HepG2 (cell line): ENCODE measurements around the gene PLEKHM2. TPM values are rescaled to one million over a fixed set of nuclear protein-coding genes. Genes with fewer than 3 reads are reported as not detected.

Experiments used
- ATAC-seq: fragments of 200-7000 bp; cut with Tn5 transposase; 3 replicates; pipeline ENCODE4 v1.9.1; 2020; ENCODE audit warnings: mild to moderate bottlenecking, moderate library complexity
- BruUV-seq: library from RNA; stranded (reverse); fragments of 400-500 nt; replicated peaks from 2 replicates; lab custom pipeline; 2021; lab: Mats Ljungman, UMichigan
- CTCF ChIA-PET: fragments of 300-600 bp; formaldehyde crosslinking; extraction: SDS; loops from one replicate; lab custom pipeline; 2021; ENCODE audit warnings: low total read pairs, inconsistent platforms, low intra/inter-chr PET ratio; lab: Yijun Ruan, JAX
- POLR2A ChIA-PET: fragments of 350-600 bp; sonication (Branson Sonifier 250); formaldehyde crosslinking; loops from one replicate; lab custom pipeline; 2020; ENCODE audit warnings: antibody characterized with exemption, inconsistent platforms; lab: Yijun Ruan, JAX
- DNase-seq: peaks from one replicate; pipeline ENCODE4 v3.0.0-alpha.2; 2015; ENCODE audit warnings: low spot score
- FAIRE-seq: peaks from 3 replicates; lab custom pipeline; 2011; peaks lifted over from hg19 to GRCh38; lab: Jason Lieb, UNC
- H2AFZ ChIP-seq: one replicate; pipeline ENCODE4 v1.6.1; 2011; ENCODE audit warnings: low read length, inconsistent platforms
- H3K27ac ChIP-seq: fragments of 300-600 bp; 3 replicates; pipeline ENCODE4 v1.8.0; 2011; ENCODE audit warnings: mixed run types, mild to moderate bottlenecking, mixed read lengths, low read length, inconsistent platforms; ENCODE audit not compliant: insufficient read depth; ENCODE audit errors: extremely low read length
- H3K27me3 ChIP-seq, 2 experiments: fragments of 200-600 bp in 1 of 2; 2 replicates in 1 of 2; 3 replicates in 1 of 2; pipeline versions ENCODE4 v1.6.0 to v1.8.0; 2011; ENCODE audit warnings: low read length in 2 of 2, mild to moderate bottlenecking in 2 of 2, moderate library complexity in 2 of 2, inconsistent platforms in 1 of 2; ENCODE audit not compliant: insufficient read depth in 2 of 2, control insufficient read depth in 1 of 2
- H3K36me3 ChIP-seq, 2 experiments: fragments of 200-600 bp in 1 of 2; replicated peaks in 1 of 2; 2 replicates in 1 of 2; 3 replicates in 1 of 2; pipeline versions ENCODE4 v1.5.1 to v1.8.0; 2011; ENCODE audit warnings: low read length in 2 of 2, inconsistent platforms in 1 of 2; ENCODE audit not compliant: insufficient read depth in 2 of 2, control insufficient read depth in 1 of 2
- H3K4me1 ChIP-seq: 2 replicates; pipeline ENCODE4 v1.5.1; 2012; ENCODE audit warnings: low read length, inconsistent platforms; ENCODE audit not compliant: insufficient read depth
- H3K4me2 ChIP-seq: 2 replicates; pipeline ENCODE4 v1.6.0; 2011; ENCODE audit warnings: low read depth, low read length, inconsistent platforms
- H3K4me3 ChIP-seq, 3 experiments: fragments of 200-600 bp in 1 of 3; sonication (generic), shearing (Covaris generic) in 1 of 3; replicated peaks in 1 of 3; 2 replicates each; pipeline ENCODE4 v1.5.1; 2011 to 2016; ENCODE audit warnings: low read length in 3 of 3, inconsistent platforms in 2 of 3, low read depth in 2 of 3, mild to moderate bottlenecking in 2 of 3, control low read depth in 1 of 3, mixed read lengths in 1 of 3; ENCODE audit not compliant: insufficient read depth in 1 of 3
- H3K79me2 ChIP-seq: one replicate; pipeline ENCODE4 v1.6.1; 2011; ENCODE audit warnings: low read length, inconsistent platforms; ENCODE audit not compliant: insufficient read depth
- H3K9ac ChIP-seq: 2 replicates; pipeline ENCODE4 v1.6.0; 2011; ENCODE audit warnings: mild to moderate bottlenecking, low read depth, low read length, inconsistent platforms; ENCODE audit not compliant: insufficient read depth
- H3K9me3 ChIP-seq: 2 replicates; pipeline ENCODE4 v1.5.1; 2012; ENCODE audit warnings: mild to moderate bottlenecking, low read length
- H4K20me1 ChIP-seq: 2 replicates; pipeline ENCODE4 v1.6.0; 2011; ENCODE audit warnings: inconsistent platforms, mild to moderate bottlenecking, low read length, moderate library complexity; ENCODE audit not compliant: insufficient read depth
- ARNTL ChIP-seq: sonication (generic); formaldehyde crosslinking; IDR thresholded peaks from 2 replicates; pipeline ENCODE4 v1.4.0; 2020; ENCODE audit warnings: mild to moderate bottlenecking, missing genetic modification reagents
- GLI4 ChIP-seq: sonication (generic); formaldehyde crosslinking; IDR thresholded peaks from 2 replicates; pipeline ENCODE4 v1.5.1; 2020; ENCODE audit warnings: missing genetic modification reagents, mild to moderate bottlenecking, moderate library complexity, borderline replicate concordance
- IRF2 ChIP-seq: IDR thresholded peaks from 2 replicates; pipeline ENCODE4 v1.6.1; 2018; ENCODE audit warnings: missing genetic modification reagents, missing compliant biosample characterization
- MAFG ChIP-seq: sonication (generic); formaldehyde crosslinking; IDR thresholded peaks from 2 replicates; pipeline ENCODE4 v1.5.1; 2020; ENCODE audit warnings: mild to moderate bottlenecking, missing genetic modification reagents
- MAFK ChIP-seq, 2 experiments: IDR thresholded peaks in 1 of 2; conservative IDR thresholded peaks in 1 of 2; 2 replicates each; pipeline ENCODE4 v1.6.1; 2011; ENCODE audit warnings: improper control_type of control experiment in 2 of 2, low read length in 2 of 2
- PATZ1 ChIP-seq: sonication (generic); formaldehyde crosslinking; IDR thresholded peaks from 2 replicates; pipeline ENCODE4 v1.4.0; 2020; ENCODE audit warnings: missing genetic modification reagents
- RCOR2 ChIP-seq: IDR thresholded peaks from 2 replicates; pipeline ENCODE4 v1.6.1; 2016; ENCODE audit warnings: missing biosample characterization, missing genetic modification reagents
- SIN3A ChIP-seq: IDR thresholded peaks from 2 replicates; pipeline ENCODE4 v1.6.1; 2011; ENCODE audit warnings: low read depth, mild to moderate bottlenecking, control low read depth, low read length, borderline replicate concordance
- THAP9 ChIP-seq: sonication (generic); formaldehyde crosslinking; IDR thresholded peaks from 2 replicates; pipeline ENCODE4; 2020; ENCODE audit warnings: missing genetic modification reagents, mild to moderate bottlenecking, borderline replicate concordance
- ZIK1 ChIP-seq: sonication (generic); formaldehyde crosslinking; IDR thresholded peaks from 2 replicates; pipeline ENCODE4 v1.5.0; 2020; ENCODE audit warnings: mild to moderate bottlenecking, low read depth, missing genetic modification reagents, borderline replicate concordance
- ZNF431 ChIP-seq: sonication (generic); formaldehyde crosslinking; IDR thresholded peaks from 2 replicates; pipeline ENCODE4 v1.9.0; 2022; ENCODE audit warnings: missing genetic modification reagents, low read depth, mild to moderate bottlenecking, borderline replicate concordance
- ZNF564 ChIP-seq: sonication (generic); formaldehyde crosslinking; IDR thresholded peaks from 2 replicates; pipeline ENCODE4 v1.8.1; 2023; ENCODE audit warnings: mild to moderate bottlenecking, missing genetic modification reagents
- ZNF577 ChIP-seq: sonication (generic); formaldehyde crosslinking; IDR thresholded peaks from 2 replicates; pipeline ENCODE4 v1.4.0; 2020; ENCODE audit warnings: mild to moderate bottlenecking, low read depth, missing genetic modification reagents, borderline replicate concordance
- ZNF780A ChIP-seq: sonication (generic); formaldehyde crosslinking; IDR thresholded peaks from 2 replicates; pipeline ENCODE4 v1.8.0; 2022; ENCODE audit warnings: mild to moderate bottlenecking, missing genetic modification reagents, moderate library complexity
- ZNF782 ChIP-seq: sonication (generic); formaldehyde crosslinking; IDR thresholded peaks from 2 replicates; pipeline ENCODE4 v1.4.0; 2020; ENCODE audit warnings: missing genetic modification reagents, mild to moderate bottlenecking, borderline replicate concordance
- ZNF883 ChIP-seq: sonication (generic); formaldehyde crosslinking; IDR thresholded peaks from 2 replicates; pipeline ENCODE4 v1.5.1; 2020; ENCODE audit warnings: mild to moderate bottlenecking, missing genetic modification reagents; ENCODE audit errors: not compliant biosample characterization
- WGBS: methylation state at CpG from one replicate; pipeline ENCODE4 v1.1.6; 2017; ENCODE audit warnings: low lambda C conversion rate; 5-methylcytosine and 5-hydroxymethylcytosine counted together
- in situ Hi-C: cut with HindIII; loops from 2 replicates; pipeline ENCODE4 v1.10.0; 2017; ENCODE audit warnings: low pct_unique_long_range_greater_than_20kb; ENCODE audit not compliant: extremely low pct_ligation_motif_present
- intact Hi-C: fragments of 100-400 bp; cut with micrococcal nuclease; formaldehyde crosslinking; loops from one replicate; pipeline ENCODE4 v1.10.0; 2022; ENCODE audit not compliant: unreplicated experiment
- polyA plus RNA-seq, 8 experiments: library from polyadenylated mRNA; depleted of rRNA in 3 of 8; stranded (reverse) in 7 of 8; unstranded in 1 of 8; fragments of >200 nt; fragmentation: Illumina TruSeq in 4 of 8; extraction: Trizol in 4 of 8; gene quantifications; 2 replicates each; pipeline versions ENCODE4 v1.2.1 to v1.2.3, GENCODE V29; 2011 to 2016; ENCODE audit warnings: low read depth in 4 of 8, missing spikeins in 1 of 8, mixed read lengths in 1 of 8; ENCODE audit not compliant: insufficient read depth in 1 of 8
- total RNA-seq, 5 experiments: library from RNA; depleted of rRNA; stranded (reverse); fragments of >200 nt; fragmentation: Illumina TruSeq; extraction: Trizol; gene quantifications; 2 replicates each; pipeline ENCODE4 v1.2.3, GENCODE V29; 2016; ENCODE audit warnings: low read depth in 1 of 5
- TF ChIP-seq, protein P1 (sequence below): sonication (generic); formaldehyde crosslinking; IDR thresholded peaks from 2 replicates; pipeline ENCODE4 v1.4.0; 2020; ENCODE audit warnings: missing genetic modification reagents, borderline replicate concordance

PLEKHM2 gene
- total and polyA plus RNA-seq, 2 of the 13 experiments (the other 11 are each of a cell fraction or from before 2014, with no cell fraction given) = 16.5 to 27.3 TPM

DNA sequence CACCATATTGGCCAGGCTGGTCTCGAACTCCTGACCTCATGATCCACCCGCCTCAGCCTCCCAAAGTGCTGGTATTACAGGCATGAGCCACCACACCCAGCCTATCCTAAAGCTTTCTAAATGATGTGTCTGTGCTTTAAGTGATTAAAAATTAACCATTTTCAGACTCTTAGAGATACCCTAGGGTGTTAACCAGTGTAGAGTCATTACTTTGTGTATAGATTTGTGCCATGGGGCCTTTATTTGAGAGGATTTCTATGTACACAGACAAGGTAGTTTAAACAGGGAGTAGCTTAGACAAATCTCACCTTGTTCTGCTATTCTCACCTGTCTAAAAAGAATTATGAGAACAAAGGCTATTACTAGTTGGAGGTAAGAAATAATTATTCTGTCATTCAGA lies 12.7 kb upstream of the PLEKHM2 start:
- H3K4me1 ChIP-seq = peaks cover 12% of the 10 kb centered on the region; the same call in 1 of the 2 replicates
- intact Hi-C loops = no loop called here
- H3K36me3 ChIP-seq = no peaks in the 10 kb centered on the region
- no peaks in the 10 kb centered on the region for H3K79me2 ChIP-seq
- no peaks in the 10 kb centered on the region for H3K27me3 ChIP-seq
- in situ Hi-C loops = no loop called here
- 91% methylated on average over 2 of the region's 2 CpGs for WGBS
- no peak overlapping the region for H2AFZ ChIP-seq
- H4K20me1 ChIP-seq = no peaks in the 10 kb centered on the region
- FAIRE-seq (no peak), ATAC-seq (no peak; the same call in 2 of the 3 replicates), DNase-seq (no peak)
- no TSS peak for BruUV-seq
- H3K27ac ChIP-seq = no peak overlapping the region
- H3K9ac ChIP-seq = no peak overlapping the region
- H3K4me3 ChIP-seq = no peak overlapping the region
- ChIA-PET POLR2A (interaction anchor here (1.8 kb wide), 1 partner anchor 53 kb away, joined by 10 read pairs; no protein-coding TSS in a partner anchor), CTCF (no interaction called here)
- H3K4me2 ChIP-seq = no peak overlapping the region
- H3K9me3 ChIP-seq = no peaks in the 10 kb centered on the region
- TF ChIP-seq ZNF883 (CRISPR knock-in tag) (no peak), PATZ1 (CRISPR knock-in tag) (no peak), SIN3A (no peak), GLI4 (no peak), ZIK1 (no peak), ZNF564 (CRISPR knock-in tag) (no peak), MAFG (no peak), ZNF780A (no peak), MAFK (conservative IDR thresholded peaks at IDR 0.05 in 1 of 2, IDR thresholded peaks at IDR 0.05 in 1 of 2; ENCODE audit: low read length in 2 of 2) (no peak), ZNF577 (CRISPR knock-in tag) (no peak), ZNF431 (CRISPR knock-in tag) (no peak), IRF2 (no peak), RCOR2 (CRISPR knock-in tag) (no peak), THAP9 (CRISPR knock-in tag) (no peak), ZNF782 (CRISPR knock-in tag) (no peak), ARNTL (CRISPR knock-in tag) (no peak)
- TF ChIP-seq, protein P1, sequence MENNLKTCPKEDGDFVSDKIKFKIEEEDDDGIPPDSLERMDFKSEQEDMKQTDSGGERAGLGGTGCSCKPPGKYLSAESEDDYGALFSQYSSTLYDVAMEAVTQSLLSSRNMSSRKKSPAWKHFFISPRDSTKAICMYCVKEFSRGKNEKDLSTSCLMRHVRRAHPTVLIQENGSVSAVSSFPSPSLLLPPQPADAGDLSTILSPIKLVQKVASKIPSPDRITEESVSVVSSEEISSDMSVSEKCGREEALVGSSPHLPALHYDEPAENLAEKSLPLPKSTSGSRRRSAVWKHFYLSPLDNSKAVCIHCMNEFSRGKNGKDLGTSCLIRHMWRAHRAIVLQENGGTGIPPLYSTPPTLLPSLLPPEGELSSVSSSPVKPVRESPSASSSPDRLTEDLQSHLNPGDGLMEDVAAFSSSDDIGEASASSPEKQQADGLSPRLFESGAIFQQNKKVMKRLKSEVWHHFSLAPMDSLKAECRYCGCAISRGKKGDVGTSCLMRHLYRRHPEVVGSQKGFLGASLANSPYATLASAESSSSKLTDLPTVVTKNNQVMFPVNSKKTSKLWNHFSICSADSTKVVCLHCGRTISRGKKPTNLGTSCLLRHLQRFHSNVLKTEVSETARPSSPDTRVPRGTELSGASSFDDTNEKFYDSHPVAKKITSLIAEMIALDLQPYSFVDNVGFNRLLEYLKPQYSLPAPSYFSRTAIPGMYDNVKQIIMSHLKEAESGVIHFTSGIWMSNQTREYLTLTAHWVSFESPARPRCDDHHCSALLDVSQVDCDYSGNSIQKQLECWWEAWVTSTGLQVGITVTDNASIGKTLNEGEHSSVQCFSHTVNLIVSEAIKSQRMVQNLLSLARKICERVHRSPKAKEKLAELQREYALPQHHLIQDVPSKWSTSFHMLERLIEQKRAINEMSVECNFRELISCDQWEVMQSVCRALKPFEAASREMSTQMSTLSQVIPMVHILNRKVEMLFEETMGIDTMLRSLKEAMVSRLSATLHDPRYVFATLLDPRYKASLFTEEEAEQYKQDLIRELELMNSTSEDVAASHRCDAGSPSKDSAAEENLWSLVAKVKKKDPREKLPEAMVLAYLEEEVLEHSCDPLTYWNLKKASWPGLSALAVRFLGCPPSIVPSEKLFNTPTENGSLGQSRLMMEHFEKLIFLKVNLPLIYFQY (CRISPR knock-in tag) = no peak
